ENCODE results near the gene MRTFA. TPM values are rescaled to one million over a fixed set of nuclear protein-coding genes. Genes with fewer than 3 reads are reported as not detected.
"Not testable (repeated sequence)": the region's sequence is repeated elsewhere in the genome, so short reads cannot be mapped to it uniquely, and the experiment has no call there.

MRTFA gene
- polyA plus RNA-seq, 2 donors, result 10.7 to 16.5 TPM

GRCh38 chr22:40607506-40607905, 29.0 kb downstream of the MRTFA start:
- H3K36me3 ChIP-seq (ENCODE audit: control insufficient read depth in 2 of 2, insufficient read depth in 2 of 2, low read length in 1 of 2), result no peaks in the 10 kb centered on the region
- no peak overlapping the region for H3K27ac ChIP-seq (ENCODE audit: low read depth in 2 of 2, low read length in 1 of 2)
- 82 to 85% methylated on average over 1 of the region's 1 CpG for WGBS, 2 donors
- no peaks in the 10 kb centered on the region for H3K9me3 ChIP-seq (ENCODE audit: control insufficient read depth in 2 of 2, insufficient read depth in 1 of 2, low read depth in 1 of 2, low read length in 1 of 2)
- H3K4me1 ChIP-seq (ENCODE audit: control insufficient read depth in 2 of 2, insufficient read depth in 2 of 2, low read length in 1 of 2), result peaks cover 0 to 4% of the 10 kb centered on the region in 2 donors
- no peaks in the 10 kb centered on the region for H3K27me3 ChIP-seq (ENCODE audit: control insufficient read depth in 1 of 2, insufficient read depth in 2 of 2, low read length in 2 of 2)
- H3K4me3 ChIP-seq (ENCODE audit: low read depth in 1 of 2, low read length in 2 of 2), result no peak overlapping the region

DNA sequence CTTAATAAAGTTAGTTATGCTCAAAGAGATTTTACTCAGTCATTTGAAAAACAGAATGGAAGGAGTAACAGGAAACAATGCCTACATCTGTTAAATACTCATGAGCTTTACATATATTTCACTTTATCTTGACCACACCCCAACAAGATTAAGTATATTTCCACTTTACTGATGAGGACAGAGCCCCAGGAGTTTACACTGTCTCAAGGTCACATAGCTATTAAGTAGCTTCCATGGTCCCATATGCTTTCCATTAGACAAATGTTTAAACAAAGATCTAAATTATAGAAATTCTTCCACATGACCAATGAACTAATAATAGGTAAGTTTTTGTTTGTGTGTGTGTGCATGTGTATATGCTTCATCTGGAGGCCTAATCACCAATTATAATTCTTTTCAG, 30.2 kb downstream of the MRTFA start:
- H3K4me1 ChIP-seq (ENCODE audit: control insufficient read depth in 2 of 2, insufficient read depth in 2 of 2, low read length in 1 of 2), result peaks cover 0 to 4% of the 10 kb centered on the region in 2 donors

GRCh38 chr22:40605761-40606160, 30.8 kb downstream of the MRTFA start:
- WGBS, 2 donors, result 41 to 45% methylated on average over 1 of the region's 1 CpG
- Histone ChIP-seq H3K27ac (ENCODE audit: low read depth in 2 of 2, low read length in 1 of 2) (no peak overlapping the region), H3K4me3 (ENCODE audit: low read depth in 1 of 2, low read length in 2 of 2) (no peak overlapping the region), H3K36me3 (ENCODE audit: control insufficient read depth in 2 of 2, insufficient read depth in 2 of 2, low read length in 1 of 2) (no peaks in the 10 kb centered on the region), H3K9me3 (ENCODE audit: control insufficient read depth in 2 of 2, insufficient read depth in 1 of 2, low read depth in 1 of 2, low read length in 1 of 2) (no peaks in the 10 kb centered on the region), H3K27me3 (ENCODE audit: control insufficient read depth in 1 of 2, insufficient read depth in 2 of 2, low read length in 2 of 2) (no peaks in the 10 kb centered on the region), H3K4me1 (ENCODE audit: control insufficient read depth in 2 of 2, insufficient read depth in 2 of 2, low read length in 1 of 2) (peaks cover 0 to 4% of the 10 kb centered on the region in 2 donors)

More for the DNA sequence above, 30.2 kb downstream of the MRTFA start:
- Histone ChIP-seq H3K27ac (ENCODE audit: low read depth in 2 of 2, low read length in 1 of 2) (no peak overlapping the region), H3K36me3 (ENCODE audit: control insufficient read depth in 2 of 2, insufficient read depth in 2 of 2, low read length in 1 of 2) (no peaks in the 10 kb centered on the region), H3K9me3 (ENCODE audit: control insufficient read depth in 2 of 2, insufficient read depth in 1 of 2, low read depth in 1 of 2, low read length in 1 of 2) (no peaks in the 10 kb centered on the region), H3K4me3 (ENCODE audit: low read depth in 1 of 2, low read length in 2 of 2) (no peak overlapping the region), H3K27me3 (ENCODE audit: control insufficient read depth in 1 of 2, insufficient read depth in 2 of 2, low read length in 2 of 2) (no peaks in the 10 kb centered on the region)

DNA sequence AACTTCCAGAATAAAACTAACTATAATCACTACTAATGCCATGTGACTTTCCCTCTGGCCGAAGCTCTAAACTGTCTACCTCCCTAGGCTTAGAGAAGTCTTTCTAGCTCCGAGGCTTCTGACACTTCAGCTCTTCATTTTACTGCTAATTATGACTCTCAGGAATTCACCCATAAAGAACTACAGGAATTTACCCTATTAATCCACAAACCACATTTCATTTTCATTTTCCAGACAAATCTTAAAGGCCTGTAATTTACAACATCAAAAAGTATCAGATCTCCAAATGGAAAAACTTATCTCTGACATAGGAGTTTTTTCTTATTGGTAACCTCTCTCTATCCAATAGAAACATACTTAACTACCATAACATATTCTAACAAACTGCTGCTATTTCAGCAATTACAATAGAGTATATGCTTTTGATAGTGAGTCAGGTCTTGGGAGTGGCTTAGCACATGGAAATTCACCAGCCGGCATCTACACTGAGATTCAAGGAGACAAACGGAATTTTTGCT, 33.4 kb downstream of the MRTFA start:
- Histone ChIP-seq H3K4me3 (ENCODE audit: low read depth in 1 of 2, low read length in 2 of 2) (no peak overlapping the region), H3K27me3 (ENCODE audit: control insufficient read depth in 1 of 2, insufficient read depth in 2 of 2, low read length in 2 of 2) (no peaks in the 10 kb centered on the region), H3K9me3 (ENCODE audit: control insufficient read depth in 2 of 2, insufficient read depth in 1 of 2, low read depth in 1 of 2, low read length in 1 of 2) (no peaks in the 10 kb centered on the region), H3K36me3 (ENCODE audit: control insufficient read depth in 2 of 2, insufficient read depth in 2 of 2, low read length in 1 of 2) (no peaks in the 10 kb centered on the region), H3K27ac (ENCODE audit: low read depth in 2 of 2, low read length in 1 of 2) (no peak overlapping the region), H3K4me1 (ENCODE audit: control insufficient read depth in 2 of 2, insufficient read depth in 2 of 2, low read length in 1 of 2) (peaks cover 0 to 2% of the 10 kb centered on the region in 2 donors)
- 27 to 33% methylated on average over 4 of the region's 4 CpGs for WGBS, 2 donors

DNA sequence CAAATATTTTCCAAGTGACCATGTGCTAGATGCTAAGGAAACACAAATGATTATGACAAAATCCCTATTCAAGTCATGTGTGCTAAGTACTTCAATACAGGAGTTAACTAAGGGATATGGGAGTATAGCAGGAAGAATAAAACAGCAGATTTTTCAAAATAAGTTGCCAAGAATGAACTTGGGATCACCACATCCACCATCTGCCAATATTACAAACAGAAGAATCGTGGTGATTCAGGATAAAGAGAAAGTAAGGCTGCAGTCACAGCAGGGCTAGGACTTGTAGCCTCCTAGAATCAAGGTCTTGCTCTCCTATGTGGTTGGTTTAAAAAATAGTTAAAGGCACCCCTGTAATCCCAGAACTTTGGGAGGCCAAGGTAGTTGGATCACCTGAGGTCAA, 34.3 kb downstream of the MRTFA start:
- Histone ChIP-seq H3K4me3 (ENCODE audit: low read depth in 1 of 2, low read length in 2 of 2) (no peak overlapping the region), H3K4me1 (ENCODE audit: control insufficient read depth in 2 of 2, insufficient read depth in 2 of 2, low read length in 1 of 2) (peaks cover 0 to 2% of the 10 kb centered on the region in 2 donors), H3K27ac (ENCODE audit: low read depth in 2 of 2, low read length in 1 of 2) (no peak overlapping the region), H3K9me3 (ENCODE audit: control insufficient read depth in 2 of 2, insufficient read depth in 1 of 2, low read depth in 1 of 2, low read length in 1 of 2) (no peaks in the 10 kb centered on the region), H3K36me3 (ENCODE audit: control insufficient read depth in 2 of 2, insufficient read depth in 2 of 2, low read length in 1 of 2) (no peaks in the 10 kb centered on the region), H3K27me3 (ENCODE audit: control insufficient read depth in 1 of 2, insufficient read depth in 2 of 2, low read length in 2 of 2) (no peaks in the 10 kb centered on the region)
- WGBS, 2 donors, result 44 to 46% methylated on average over 1 of the region's 1 CpG

GRCh38 chr22:40599731-40600130, 36.8 kb downstream of the MRTFA start:
- no peaks in the 10 kb centered on the region for H3K27me3 ChIP-seq (ENCODE audit: control insufficient read depth in 1 of 2, insufficient read depth in 2 of 2, low read length in 2 of 2)
- H3K9me3 ChIP-seq (ENCODE audit: control insufficient read depth in 2 of 2, insufficient read depth in 1 of 2, low read depth in 1 of 2, low read length in 1 of 2), result no peaks in the 10 kb centered on the region
- H3K27ac ChIP-seq (ENCODE audit: low read depth in 2 of 2, low read length in 1 of 2), result no peak overlapping the region
- H3K36me3 ChIP-seq (ENCODE audit: control insufficient read depth in 2 of 2, insufficient read depth in 2 of 2, low read length in 1 of 2), result no peaks in the 10 kb centered on the region
- H3K4me1 ChIP-seq (ENCODE audit: control insufficient read depth in 2 of 2, insufficient read depth in 2 of 2, low read length in 1 of 2), result no peaks in the 10 kb centered on the region
- no peak overlapping the region for H3K4me3 ChIP-seq (ENCODE audit: low read depth in 1 of 2, low read length in 2 of 2)
- WGBS, 2 donors, result 97 to 98% methylated on average over 6 of the region's 6 CpGs

GRCh38 chr22:40598712-40599111, 37.8 kb downstream of the MRTFA start:
- not testable (repeated sequence) for H3K27ac ChIP-seq (ENCODE audit: low read depth in 2 of 2, low read length in 1 of 2)
- 75 to 79% methylated on average over 10 of the region's 10 CpGs for WGBS, 2 donors

GRCh38 chr22:40597526-40598430, 38.7 kb downstream of the MRTFA start:
- Histone ChIP-seq H3K27me3 (ENCODE audit: control insufficient read depth in 1 of 2, insufficient read depth in 2 of 2, low read length in 2 of 2) (no peaks in the 10 kb centered on the region), H3K9me3 (ENCODE audit: control insufficient read depth in 2 of 2, insufficient read depth in 1 of 2, low read depth in 1 of 2, low read length in 1 of 2) (no peaks in the 10 kb centered on the region), H3K4me1 (ENCODE audit: control insufficient read depth in 2 of 2, insufficient read depth in 2 of 2, low read length in 1 of 2) (no peaks in the 10 kb centered on the region), H3K36me3 (ENCODE audit: control insufficient read depth in 2 of 2, insufficient read depth in 2 of 2, low read length in 1 of 2) (no peaks in the 10 kb centered on the region), H3K4me3 (ENCODE audit: low read depth in 1 of 2, low read length in 2 of 2) (no peak overlapping the region), H3K27ac (ENCODE audit: low read depth in 2 of 2, low read length in 1 of 2) (peak overlapping the region in 1 of 2 donors; percentile 57)
- 38 to 41% methylated on average over 7 of the region's 7 CpGs for WGBS, 2 donors

More at GRCh38 chr22:40598712-40599111, 37.8 kb downstream of the MRTFA start:
- H3K4me3 ChIP-seq (ENCODE audit: low read depth in 1 of 2, low read length in 2 of 2); H3K9me3 ChIP-seq (ENCODE audit: control insufficient read depth in 2 of 2, insufficient read depth in 1 of 2, low read depth in 1 of 2, low read length in 1 of 2); H3K4me1 ChIP-seq (ENCODE audit: control insufficient read depth in 2 of 2, insufficient read depth in 2 of 2, low read length in 1 of 2); H3K27me3 ChIP-seq (ENCODE audit: control insufficient read depth in 1 of 2, insufficient read depth in 2 of 2, low read length in 2 of 2); H3K36me3 ChIP-seq (ENCODE audit: control insufficient read depth in 2 of 2, insufficient read depth in 2 of 2, low read length in 1 of 2): not testable (repeated sequence)

GRCh38 chr22:40595497-40596234, 40.9 kb downstream of the MRTFA start:
- Histone ChIP-seq H3K9me3 (ENCODE audit: control insufficient read depth in 2 of 2, insufficient read depth in 1 of 2, low read depth in 1 of 2, low read length in 1 of 2) (no peaks in the 10 kb centered on the region), H3K4me3 (ENCODE audit: low read depth in 1 of 2, low read length in 2 of 2) (no peak overlapping the region), H3K27ac (ENCODE audit: low read depth in 2 of 2, low read length in 1 of 2) (no peak overlapping the region), H3K27me3 (ENCODE audit: control insufficient read depth in 1 of 2, insufficient read depth in 2 of 2, low read length in 2 of 2) (no peaks in the 10 kb centered on the region), H3K4me1 (ENCODE audit: control insufficient read depth in 2 of 2, insufficient read depth in 2 of 2, low read length in 1 of 2) (no peaks in the 10 kb centered on the region), H3K36me3 (ENCODE audit: control insufficient read depth in 2 of 2, insufficient read depth in 2 of 2, low read length in 1 of 2) (no peaks in the 10 kb centered on the region)
- WGBS, 2 donors, result 89 to 99% methylated on average over 2 of the region's 2 CpGs

All from esophagus (tissue), 2 donors.